GM19438 (cell line): ENCODE results near the gene MIPEP.

Experiments used
- ATAC-seq: cut with Tn5 transposase; IDR thresholded peaks from one replicate; pipeline ENCODE4 v1.9.1; 2021; ENCODE audit warnings: low read depth; ENCODE audit not compliant: unreplicated experiment

The MIPEP gene

DNA sequence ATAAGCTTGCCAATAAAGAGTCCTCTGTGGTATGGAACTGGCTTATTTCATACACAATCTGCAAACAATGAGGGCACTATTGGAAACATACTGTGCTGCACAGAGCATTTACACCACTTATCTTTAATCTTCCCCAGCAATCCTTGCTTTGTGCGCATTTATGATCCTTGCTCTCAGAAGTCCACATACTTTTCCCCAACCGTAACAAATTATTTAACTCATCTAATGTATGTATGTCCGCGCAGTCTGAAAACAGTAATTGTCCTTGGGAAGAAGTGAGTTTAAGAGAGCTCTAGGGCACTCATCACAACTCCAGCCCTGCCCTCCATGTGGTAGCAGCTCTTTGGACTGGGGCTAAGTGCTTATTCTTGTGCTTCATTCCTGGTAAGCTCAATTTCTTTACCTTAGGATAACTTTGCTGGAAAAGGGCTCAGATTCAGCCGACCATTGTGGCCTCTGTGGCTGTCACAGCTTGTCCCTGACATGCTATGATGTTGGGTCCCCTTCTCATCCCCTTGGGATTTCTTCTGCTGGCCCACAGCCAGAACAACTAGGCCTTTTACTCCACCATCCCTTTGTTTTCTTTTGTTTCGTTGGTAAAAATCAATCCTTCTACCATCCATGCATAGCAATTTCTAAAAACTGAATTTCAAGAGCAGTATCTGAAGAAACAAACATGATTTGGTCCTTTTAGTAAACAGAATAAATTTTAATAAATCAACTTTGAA, 166.3 kb downstream of the MIPEP start:
- ATAC-seq: no peak

DNA sequence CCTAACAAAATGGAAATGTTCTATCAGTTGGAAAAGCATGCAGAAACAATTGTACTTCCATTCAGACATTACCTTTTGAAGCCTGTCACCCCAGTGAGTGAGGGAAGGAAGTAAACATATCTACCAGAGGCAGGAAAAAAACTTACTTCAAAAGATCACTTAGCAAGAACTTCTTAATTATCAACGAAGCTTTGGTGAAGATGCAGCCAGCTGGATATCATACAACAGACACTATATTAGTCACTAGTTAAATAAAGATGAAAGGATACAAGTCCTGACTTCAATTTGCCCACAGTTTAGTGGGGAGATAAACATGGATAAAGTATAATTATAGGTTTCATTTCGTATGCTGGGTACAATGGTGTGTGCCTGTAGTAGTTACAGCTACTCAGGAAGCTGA, 170.2 kb downstream of the MIPEP start:
- no peak for ATAC-seq

DNA sequence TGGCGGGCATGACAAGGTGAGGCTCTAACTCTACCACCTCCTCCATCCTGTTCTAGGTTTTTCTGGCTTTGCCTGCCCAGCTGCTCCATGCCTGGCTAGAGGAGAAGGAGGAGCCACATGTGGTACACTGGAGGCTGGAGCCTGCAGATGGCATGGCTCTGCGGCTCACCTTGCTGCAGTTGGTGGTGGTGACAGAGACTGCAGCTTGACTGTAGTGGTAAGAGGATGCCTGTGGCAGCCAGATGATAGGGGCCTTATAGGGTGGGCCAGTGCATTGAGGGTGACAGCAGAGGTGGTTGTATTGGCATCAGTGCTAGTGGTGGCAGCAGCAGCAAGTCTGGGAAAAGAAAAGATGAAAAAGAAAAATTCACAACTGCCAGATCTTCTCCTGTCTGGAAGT, 172.8 kb downstream of the MIPEP start:
- no peak for ATAC-seq

DNA sequence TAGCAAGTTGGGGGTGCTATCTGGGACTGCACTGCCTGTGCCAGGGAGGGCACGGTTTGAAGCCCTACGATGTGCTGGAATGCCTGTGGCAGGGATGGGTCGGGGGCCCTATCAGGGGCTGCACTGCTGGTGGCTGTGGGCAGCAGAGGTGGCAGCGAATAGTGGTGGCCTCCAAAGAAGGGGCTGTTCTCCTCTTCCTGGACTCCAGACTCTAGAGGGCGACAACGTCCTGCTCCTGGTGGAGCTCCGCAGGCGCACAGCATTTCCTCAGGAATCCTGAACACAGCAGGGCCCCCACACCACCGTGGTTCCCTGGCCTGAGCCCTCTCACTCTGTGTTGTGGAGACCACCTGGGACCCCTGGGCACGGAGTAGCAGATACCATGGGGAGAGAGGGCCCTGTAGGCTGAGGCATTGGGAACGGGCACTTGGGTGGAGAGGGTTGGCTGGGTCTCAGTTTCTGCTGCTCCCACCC, 173.4 kb downstream of the MIPEP start:
- ATAC-seq: no peak

DNA sequence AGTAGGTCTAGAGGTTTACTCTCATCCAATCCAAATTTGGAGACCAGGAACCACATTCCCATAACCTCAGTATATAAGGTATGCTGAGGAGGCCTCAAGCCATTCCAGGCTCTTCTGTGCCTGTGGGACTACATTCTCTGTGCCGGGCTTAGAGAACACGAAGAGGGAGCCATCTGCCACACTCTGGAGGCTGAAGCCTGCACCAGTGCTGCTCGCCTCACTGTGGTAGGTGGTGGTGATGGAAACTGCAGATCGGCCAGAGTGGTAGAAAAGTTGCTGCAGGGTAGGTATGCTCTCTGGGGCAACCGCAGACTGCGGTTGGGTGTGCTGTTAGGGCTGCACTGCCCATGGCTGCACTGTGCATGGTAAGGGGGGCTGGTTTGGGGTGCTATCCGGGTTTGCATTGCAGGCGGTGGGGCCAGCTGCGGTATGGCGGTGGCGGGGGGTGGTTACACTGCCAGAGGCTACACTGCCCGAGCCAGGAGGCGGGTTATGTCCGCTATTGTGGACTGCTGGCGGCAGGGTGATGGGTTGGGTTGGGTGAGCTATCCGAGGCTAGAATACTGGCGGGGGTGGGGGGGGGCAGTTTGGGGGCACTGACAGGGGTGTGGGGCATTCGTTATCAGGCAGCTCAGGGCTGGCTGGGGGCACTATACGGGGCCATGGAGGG, 174.0 kb downstream of the MIPEP start:
- no peak for ATAC-seq

DNA sequence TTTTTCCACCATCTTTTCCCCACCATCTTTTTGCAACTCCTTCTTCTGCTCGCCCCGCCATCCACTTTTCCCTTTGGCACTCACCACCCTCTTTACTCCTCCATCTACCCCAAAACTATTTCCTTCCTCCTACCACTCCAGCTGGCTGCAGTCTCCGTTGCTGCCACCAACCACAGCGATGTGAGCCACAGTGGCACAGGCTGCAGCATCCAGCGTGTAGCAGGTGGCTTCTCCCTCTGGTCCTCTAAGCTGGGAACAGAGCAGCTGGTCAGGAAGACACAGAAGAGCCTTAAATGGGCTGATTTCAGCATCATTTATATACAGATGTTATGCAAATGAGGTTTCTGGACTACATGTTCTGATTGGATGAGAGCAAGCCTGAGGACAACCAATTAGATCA, 174.5 kb downstream of the MIPEP start:
- ATAC-seq: no peak

DNA sequence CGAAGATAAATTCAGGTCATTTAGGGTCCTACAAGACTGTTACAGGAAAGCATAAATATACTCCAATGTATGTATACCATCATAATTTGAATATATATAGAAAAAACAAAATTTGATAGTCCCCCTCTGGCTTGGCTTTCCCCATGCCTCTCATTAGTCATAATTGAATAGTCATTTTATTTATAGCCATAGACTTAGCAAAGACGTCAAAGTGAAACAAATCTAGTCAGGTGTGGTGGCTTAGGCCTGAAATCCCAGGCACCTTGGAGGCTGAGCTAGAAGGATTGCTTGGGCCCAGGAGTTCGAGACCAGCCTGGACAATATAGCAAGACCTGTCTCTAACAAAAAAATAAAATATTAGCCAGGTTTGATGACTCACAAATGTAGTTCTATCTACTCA, 177.8 kb downstream of the MIPEP start:
- ATAC-seq: no peak

DNA sequence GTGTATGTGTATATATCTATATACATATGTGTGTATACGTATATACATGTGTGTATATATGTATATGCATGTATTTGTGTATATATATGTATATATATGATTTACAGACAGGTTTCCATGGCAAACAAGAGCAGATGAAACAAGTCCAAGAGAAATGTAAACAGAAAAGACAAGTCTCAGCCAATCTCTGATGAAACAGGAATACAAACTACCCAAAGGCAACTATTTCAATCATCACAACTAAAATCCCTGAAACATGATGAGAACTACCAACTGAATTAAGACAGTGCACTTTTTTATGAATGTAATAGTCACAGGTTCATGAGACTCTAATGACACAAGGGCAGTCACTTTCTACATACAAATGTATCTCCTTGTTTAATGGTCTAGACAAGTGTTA, 178.8 kb downstream of the MIPEP start:
- ATAC-seq: no peak

DNA sequence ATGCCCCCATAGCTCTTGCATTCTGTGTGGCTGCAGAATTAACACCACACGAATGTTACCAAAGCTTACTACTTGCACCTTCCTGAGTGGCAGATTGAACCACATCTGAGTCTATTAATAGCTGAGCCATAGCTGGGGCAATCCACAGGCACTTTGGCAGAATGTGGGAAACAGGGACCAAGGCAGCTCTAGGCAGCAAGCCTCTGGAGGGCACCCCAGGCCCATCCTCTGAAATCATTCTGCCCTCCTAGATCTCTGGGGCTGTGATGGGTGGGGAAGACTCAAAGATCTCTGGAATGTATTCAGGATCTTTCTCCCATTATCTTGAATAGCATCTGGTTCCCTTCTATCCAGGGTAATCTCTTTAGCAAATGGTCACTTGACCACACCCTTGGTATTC, 179.7 kb downstream of the MIPEP start:
- no peak for ATAC-seq

DNA sequence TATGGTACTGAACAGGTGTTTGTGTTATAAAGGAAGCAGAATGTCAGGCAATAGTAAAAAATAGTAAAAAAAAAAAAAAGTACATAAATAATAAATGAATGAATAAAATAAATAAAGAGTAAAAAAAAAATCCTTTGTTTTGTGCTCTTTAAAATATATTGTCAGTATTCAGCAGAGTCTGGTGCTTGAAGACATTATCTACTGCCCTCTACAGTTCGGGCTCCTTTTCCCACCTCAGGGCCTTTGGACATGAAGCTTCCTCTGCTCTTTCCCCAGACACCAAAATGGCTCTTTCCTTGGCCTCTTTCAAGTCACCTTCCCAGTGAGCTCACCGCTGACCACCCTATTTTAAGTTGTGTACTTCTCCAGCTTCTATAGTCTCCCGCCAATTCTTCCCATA, 181.5 kb downstream of the MIPEP start:
- ATAC-seq: no peak

DNA sequence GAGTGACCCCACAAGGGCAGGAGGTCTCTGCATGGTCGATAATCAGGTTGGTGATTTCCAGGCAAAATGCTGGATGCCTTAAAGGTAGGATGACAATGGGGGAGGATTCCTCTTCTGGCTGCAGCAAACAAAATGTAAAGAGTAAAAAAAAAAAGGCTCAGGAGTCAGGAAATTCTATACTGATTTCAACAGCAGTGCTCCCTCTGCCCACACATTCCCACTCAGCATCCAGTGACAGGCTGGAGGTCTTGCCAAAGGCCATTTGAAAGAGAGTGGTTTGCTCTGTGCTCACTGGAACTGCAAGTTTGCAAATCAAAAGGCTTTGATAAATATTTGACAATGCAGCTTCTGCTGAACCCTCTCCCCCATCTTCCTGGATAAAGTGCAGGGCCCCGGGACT, 183.6 kb downstream of the MIPEP start:
- ATAC-seq: no peak

DNA sequence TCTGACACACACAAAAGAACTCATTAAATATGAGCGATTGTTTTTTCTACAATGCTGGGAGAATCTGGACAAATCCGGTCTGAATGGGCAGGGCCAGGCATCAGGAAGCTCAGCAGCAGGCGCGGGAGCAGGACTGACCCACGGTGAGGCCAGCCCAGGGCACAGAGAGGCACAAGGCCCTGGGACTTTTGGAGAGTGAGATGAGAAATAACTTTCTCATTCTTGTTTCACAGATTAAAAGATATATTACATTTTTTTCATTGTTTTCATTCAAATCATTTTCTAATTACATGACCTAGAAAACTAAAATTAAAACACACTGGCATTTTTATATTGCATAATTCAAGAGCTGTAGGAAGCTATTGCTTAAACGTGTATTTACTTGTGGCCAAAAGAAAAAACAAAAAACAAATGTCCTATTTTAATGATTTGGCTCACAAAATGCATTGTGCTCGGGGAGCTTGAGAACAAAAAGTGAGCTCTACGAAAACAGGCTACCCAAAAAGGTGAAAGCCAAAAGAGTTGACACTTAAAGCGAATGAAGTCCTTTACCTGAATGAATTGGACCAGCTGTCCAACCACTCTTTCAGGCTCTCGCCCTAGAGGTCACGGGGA, 185.8 kb downstream of the MIPEP start:
- no peak for ATAC-seq

DNA sequence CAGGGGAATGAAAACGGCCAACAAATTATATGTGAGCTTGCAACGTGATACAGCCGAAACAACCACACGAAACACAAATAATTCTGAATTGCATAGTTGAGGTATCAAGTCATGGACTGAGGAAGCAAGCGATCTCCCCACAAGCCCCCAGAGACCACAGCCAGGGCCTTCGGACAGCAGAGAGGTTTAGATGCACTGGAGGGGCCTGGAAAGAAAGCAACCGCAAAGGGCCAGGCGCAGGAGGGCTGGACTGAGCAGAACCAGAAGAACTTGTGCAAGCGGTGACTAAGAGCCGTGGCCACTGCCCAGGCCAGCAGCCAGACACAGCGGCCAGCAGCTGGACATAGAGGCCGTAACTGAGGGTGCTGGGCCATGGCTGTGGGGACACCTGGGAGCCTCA, 187.6 kb downstream of the MIPEP start:
- no peak for ATAC-seq

DNA sequence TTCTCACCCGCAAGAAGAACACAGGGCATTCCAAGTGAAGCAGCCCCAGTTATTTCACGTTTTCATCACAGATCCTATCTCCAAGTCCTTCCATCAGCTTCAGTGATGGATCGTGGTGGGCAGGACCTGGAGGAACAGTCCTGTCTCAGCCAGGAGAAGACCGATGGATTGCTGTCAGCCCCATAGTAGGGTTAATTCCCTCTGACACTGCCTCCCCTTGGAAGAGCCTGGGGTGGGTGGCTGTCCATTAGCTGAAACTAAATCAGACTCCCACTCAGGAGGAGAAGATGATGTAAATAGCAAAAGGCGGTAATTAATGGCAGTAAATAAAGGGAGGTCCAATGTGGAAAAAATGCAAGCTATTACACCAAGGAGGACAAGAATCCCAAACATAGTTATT, 188.0 kb downstream of the MIPEP start:
- ATAC-seq: no peak

DNA sequence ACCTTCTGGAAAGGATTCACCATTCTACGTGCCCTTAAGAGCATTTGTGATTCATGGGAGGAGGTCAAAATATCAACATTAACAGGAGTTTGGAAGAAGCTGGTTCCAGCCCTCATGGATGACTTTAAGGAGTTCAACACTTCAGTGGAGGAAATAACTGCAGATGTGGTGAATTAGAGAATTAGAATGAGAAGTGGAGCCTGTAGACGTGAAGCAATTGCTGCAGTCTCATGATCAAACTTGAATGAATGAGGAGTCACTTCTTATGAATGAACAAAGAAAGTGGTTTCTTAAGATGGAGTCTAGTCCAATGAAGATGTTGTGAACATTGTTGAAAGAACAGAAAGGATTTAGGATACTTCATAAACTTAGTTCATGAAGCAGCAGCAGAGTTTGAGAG, 189.9 kb downstream of the MIPEP start:
- no peak for ATAC-seq

DNA sequence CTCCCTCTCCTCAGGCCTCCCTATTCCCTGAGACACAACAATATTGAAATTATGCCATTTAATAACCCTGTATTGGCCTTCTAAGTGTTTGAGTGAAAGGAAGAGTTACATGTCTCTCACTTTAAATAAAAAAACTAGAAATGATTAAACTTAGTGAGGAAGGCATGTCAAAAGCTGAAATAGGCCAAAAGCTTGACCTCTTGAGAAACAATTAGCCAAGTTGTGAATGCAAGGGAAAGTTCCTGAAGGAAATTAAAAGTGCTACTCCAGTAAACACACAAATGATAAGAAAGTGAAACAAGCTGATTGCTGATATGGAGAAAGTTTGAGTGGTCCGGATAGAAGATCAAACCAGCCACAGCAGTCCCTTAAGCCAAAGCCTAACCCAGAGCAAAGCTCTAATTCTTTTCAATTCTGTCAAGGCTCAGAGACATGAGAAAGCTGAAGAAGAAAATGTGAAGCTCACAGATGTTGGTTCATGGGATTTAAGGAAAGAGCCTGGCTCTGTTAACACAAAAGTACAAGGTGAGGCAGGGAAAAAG, 191.4 kb downstream of the MIPEP start:
- no peak for ATAC-seq

DNA sequence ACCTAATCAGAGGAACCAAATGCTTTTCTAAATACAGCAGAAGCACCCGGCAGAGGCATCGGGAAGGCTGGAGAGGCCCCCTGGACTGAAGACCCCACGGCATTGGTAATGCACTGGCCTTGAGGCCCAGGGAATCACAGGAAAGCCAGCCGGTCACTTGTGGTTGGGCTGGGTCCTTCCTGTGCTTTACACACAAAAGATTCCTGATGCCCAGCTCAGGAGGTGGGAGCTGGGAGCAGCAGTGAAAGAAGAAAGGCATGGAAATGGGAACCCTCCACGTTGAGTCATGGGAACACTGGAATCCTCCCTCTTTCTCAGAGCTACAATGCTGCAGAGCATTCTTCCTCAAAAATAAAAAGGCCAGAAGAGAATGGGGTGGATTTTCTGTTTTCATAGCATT, 192.6 kb downstream of the MIPEP start:
- no peak for ATAC-seq

DNA sequence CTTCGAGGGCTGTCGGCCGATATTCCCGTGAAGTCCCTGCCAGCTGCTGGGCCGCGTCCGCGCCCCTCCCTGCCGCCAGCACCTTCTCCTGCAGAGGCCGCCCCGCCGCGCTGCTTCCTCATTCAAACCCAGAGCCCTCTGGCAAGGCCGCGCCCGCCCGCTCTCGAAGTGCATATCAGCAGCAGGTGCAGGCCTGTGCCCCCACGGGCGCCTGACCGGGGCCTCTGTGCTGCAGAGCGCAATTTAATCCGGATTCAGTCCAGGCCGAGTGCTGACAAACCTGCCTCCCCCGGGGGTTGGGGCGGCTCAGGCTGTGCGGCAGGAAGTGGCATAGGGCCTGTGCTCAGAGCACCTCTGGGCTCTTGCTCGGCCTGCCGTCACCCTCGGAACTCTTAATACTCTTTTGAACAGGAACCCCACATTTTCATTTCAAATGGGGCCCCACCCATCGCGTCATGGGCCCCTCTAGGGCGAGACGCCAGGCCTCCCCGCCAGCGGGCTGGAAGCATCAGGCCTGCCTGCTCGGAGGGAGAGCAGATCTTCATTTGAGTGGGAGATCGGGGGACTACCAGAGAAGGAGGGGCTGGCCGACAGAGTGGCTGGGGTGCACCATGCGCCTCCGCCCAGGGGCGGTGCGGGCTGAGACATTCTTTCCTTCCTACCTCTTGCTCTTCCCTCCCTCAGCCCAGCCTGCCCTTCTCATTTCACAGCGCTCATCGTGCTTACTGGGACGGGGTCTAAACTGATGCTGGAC, 193.3 kb downstream of the MIPEP start:
- peak; percentile 89 for ATAC-seq

DNA sequence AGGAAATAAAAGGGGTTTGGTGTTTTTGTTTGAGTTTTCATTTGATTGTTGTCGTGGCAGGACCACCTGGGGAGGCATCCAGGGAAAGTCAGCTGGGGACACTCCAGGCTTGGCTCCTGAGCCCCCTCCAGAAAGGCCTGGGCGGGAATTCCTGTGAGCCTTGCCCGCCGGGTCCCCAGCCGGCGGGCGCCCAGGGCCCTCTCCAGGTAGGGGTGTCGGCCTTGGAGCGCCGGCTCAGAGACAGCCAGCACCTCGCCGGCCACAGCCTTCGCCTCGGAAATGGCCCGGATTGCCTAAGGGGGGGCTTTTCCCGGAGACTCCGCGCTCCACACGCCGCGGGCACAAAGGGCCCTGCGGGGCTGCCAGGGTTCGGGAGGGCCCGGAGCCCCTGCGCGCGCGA, 194.0 kb downstream of the MIPEP start:
- no peak for ATAC-seq

DNA sequence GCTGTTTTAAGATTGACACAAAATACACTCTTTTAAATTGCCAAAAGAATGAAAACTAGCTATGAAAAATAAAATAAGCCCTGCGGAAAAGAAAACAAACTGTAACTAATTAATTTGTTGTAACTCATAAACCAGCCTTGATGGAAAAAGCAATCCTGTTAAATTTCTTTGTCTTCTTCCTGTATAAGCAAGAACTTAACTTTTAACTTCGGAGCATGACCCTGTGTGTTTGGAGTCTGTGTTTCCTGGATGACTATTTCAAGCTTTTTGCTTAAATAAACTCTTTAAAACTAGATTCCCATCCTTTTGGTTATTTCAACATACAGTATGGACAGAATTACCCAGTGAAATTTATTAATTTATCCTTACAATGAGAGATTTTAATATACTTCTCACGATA, 196.4 kb downstream of the MIPEP start:
- ATAC-seq: no peak

DNA sequence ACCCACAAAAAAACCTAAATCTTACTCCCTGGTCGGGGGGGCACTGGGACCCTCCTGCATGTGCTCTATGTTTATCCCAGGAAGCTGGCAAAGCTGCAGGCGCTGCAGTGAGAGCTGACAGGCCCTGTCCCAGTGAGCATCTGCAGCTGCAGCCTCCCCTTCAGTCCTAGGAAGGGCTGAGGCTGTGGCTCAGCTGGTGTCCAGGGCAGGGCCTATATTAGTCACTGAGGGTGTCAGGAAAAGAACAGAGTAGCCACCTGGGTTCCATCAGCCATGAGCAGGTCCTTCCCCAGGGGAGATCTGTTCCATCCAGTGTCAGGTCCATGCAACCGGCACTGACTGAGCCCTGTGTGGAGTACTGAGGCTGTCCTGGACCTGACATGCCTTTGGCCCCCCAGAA, 198.5 kb downstream of the MIPEP start:
- ATAC-seq: no peak
